Activated T-cell treated with anti-CD3 and anti-CD28 coated beads for 48 hours (primary cell): Measurements from ENCODE around the gene OSMR.
"Not testable (repeated sequence)": the region's sequence is repeated elsewhere in the genome, so short reads cannot be mapped to it uniquely, and the experiment has no call there.

ENCODE experiments used
- DNase-seq: peaks from one replicate; pipeline ENCODE4 v3.0.0-alpha.2; 2020; ENCODE audit warnings: low read depth

The OSMR gene

DNA sequence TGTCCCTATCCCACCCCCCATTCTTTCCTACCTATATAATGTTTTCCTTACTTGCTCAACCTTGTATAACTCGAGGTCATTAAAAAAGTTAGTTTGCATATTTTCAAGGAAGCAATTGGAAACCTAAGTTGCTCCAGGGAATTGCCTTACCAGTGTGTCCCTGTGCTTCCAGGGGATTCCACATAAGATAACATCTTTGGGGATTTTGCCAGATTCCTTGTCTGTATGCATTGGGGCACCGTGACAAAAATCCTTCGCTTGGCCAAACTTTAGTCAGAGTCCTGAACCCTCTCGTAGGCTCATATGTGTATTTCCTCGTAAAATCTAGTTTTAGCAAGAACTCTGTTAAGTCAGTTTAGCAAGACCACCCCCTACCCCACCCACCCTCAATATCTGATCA, 14.7 kb upstream of the OSMR start:
- no peak for DNase-seq

DNA sequence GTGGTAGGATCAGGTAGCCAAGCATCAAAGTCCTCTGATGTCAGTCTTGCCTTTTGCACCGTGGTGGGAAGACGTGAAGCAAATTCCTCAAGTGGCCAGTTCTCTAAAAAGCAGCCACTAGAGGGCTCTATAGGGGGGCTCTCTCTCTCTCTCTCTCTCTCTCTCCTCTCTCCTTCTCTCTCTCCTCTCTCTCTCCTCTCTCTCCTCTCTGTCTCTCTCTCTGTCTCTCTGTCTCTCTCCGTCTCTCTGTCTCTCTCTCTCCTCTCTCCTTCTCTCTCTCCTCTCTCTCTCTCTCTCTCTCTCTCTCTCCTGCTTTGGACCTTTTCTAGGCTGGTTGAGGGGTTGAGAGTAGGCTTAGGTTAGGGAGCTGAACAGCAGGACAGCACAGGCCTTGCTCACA, 13.9 kb upstream of the OSMR start:
- DNase-seq = no peak

DNA sequence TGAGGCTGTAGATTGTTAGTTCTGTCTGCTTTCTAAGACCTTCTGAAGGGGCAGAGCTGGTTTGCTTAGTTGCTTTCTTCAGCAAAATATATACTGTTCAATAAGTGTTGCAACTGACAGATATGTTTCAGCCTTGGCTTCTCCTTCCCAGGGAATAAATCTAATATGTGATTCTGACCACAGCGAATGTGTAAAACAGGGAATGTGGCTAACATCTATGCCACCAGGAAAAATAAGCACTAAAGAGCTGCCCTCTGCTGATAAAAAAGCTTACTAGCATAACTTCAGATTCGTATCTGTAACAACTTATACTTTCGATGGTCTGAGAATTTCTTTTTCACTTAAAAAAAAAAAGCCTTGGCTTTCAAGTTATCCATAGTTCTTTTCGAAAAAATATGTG, 13.0 kb upstream of the OSMR start:
- DNase-seq = no peak

DNA sequence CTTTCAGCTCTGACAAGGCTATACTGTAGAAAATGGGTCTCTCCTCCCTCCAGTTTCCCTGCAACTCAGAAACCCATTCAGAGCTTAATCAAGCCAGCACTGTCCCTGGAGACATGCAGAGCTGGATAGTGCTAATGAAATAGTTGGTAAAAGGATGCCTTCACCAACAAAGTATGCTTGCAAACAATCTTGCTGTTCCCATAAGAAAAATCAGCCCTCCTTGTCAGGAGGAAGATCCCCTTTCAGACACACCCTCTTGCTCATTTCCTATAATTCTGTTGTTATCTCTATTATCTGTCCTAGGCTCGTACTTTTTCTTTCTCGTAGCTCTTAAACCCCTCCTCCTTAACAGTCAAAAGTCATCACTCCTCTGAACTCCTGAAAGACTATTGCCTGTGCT, 9.9 kb upstream of the OSMR start:
- no peak for DNase-seq

DNA sequence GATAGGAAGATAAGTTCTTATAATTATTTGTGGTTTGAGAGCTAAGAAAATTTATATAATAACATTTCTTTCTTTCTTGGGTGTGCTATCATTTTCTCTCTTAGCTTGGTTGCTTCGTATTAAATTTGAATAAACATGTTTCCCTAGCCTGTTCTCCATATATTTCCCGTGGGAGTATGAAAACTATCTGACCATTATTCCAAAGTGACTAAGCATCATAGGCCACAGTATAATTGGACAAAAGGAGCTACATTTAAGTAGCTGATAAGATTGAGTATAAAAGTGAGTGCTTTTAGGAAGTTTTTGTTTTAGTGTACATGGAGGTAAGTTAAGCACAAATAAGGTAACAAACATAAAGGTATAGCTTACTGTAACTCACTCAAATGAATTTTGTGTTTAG, 8.4 kb upstream of the OSMR start:
- DNase-seq = no peak

DNA sequence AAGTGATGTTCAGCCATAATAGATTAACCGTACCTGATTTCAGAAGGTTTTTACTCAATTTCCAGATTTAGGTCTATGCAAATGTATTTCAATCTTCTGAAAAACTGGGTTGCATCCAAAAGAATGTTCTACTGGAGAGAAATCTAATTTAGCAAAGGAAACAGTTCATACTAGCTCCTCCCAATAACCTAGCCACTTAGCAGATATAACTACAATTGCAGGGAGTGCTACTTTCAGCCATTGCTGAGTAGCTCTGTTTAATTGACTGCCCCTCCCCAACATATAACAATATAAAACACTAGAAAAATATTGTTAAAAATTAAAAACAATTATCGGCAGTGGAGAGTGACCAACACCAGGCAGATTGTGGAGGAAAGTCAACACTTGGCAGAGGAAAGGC, 7.9 kb upstream of the OSMR start:
- no peak for DNase-seq

DNA sequence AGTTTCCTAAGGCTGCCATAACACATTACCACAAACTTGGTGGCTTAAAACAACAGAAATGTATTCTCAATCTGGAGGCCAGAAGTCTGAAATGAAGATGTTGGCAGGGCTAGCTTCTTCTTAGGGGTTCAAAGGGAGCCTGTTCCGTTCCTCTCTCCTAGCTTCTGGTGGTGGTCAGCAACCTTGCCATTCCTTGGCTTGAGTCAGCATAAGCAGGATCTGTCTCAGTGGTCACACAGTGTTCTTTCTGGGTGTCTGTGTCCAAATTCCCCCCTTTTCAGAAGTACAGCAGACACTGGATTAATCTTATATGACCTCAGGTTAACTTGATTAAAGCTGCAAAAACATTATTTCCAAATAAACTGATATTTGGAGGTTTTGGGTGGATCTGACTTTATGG, 2.1 kb upstream of the OSMR start:
- no peak for DNase-seq

DNA sequence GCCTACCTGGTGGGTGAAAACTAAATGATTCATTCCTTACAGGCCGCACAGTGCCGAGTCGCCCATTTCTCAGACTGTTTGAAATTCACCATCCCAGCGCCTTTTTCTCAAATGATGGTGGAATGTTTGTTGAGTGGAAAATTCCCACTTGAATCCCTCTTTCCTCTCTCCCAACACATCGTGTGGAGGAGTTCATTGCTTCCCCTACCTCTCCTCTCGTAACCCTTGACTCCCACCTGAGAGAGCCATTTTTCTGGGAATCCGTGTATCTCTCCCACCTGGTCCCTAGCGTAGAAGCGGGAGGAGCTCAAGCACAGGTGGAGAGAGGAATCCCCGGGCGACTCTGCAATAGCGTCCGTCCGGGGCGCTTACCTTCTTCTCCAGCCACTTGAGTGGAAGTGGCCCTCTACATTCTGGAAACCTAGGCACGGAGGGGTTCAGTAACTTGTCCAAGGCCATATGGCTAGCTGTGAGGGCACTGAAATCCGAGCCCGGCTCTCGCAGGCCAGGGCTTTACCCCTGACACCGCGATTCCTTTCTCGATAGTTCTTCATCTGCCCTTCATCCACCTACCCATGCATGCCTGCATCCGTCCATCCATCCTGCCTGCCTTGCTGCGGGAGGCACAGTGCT, 683 bp downstream of the OSMR start:
- no peak for DNase-seq

DNA sequence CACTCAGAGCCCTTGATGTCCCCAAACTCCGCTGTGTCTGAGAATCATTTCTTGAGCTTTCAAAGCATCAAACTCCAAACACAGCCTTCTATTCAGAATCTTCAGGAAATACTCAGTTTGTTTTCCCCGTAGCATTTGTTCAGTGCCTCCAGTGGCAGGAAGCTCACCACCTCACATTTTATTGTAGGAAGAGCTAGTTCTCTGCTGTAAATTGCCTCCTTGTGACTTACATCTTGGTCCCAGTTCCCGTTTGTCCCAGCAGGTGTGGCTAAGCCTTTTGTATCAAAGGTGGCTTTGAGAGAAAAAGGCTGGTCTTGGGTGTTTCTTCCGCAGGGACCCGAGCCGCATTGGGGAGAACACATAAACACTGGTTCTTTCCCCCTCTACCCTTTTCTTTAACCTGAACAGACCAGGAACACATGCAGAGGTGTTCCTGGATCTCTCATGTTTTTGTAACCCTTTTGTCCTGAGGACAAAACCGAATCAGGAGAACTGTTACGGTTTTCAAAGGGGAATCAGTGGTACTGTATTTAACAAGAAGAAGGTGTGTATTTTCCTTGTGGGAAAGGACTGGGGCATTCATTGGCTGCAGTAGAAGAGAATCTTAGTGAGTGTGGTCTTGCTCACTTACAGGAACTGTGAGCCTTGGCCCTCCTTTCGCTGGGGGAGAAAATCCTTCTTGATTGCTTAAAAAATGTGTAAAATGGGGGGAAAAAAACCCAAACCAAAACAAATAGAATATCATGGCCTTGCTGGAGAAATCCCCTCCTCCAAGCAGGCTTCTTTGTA, 1.9 kb downstream of the OSMR start:
- no peak for DNase-seq

DNA sequence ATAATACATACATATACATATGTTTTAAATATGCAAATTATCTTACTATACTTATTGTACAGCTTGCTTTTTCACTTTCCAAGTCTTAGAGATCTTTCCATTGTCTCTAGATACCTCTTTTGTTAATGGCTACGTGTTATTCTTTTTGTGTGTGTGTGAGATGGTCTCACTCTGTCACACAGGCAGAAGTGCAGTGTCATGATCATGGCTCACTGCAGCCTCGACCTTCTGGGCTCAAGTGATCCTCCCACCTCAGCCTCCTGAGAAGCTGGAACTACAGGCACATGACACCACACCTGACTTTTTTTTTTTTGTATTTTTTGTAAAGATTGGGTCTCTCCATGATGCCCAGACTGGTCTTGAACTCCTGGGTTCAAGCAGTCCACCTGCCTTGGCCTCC, 2.8 kb downstream of the OSMR start:
- DNase-seq = no peak

DNA sequence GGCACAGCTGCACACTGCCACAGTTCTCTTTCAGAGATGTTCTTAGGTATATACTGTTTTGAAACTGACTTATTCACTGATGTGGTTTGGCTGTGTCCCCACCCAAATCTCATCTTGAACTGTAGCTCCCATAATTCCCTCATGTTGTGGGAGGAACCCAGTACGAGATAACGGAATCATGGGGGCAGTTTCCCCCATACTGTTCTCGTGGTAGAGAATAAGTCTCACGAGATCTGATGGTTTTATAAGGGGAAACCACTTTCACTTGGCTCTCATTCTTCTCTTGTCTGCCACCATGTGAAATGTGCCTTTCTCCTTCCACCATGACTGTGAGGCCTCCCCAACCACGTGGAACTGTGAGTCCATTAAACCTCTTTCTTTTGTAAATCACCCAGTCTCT, 5.8 kb downstream of the OSMR start:
- DNase-seq = not testable (repeated sequence)

DNA sequence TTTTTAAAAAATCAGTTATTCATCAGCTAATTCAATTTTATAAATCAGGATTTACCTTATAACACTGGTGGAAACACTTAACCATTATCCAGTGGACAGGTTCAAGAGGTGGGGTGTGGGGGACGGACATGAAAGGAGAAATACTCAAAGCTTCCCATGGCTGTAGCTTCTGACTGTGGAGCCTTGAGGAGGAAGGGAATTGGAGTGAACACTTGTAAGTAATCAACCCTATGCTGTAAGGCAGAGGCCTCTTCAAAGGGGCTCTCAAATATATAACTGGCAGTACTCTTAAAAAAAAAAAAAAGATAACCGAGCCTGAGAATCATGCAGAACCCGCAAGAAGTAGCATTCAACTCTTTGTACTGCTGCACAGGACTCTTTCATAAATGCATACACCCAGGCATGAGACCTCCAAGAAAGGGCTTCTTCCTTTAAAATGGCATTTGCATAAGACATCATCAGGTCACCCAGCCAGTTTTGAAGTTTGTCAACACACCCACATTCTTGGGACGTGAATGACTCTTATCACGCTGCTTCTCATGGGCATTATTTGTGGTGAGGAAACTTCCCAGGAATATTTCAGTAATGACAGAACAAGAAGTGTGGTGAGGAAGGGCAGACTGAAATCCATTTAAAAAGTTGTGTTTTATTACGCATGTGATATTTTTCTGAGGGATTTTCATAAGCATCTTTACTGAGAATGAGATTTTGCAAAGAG, 8.1 kb downstream of the OSMR start:
- no peak for DNase-seq

DNA sequence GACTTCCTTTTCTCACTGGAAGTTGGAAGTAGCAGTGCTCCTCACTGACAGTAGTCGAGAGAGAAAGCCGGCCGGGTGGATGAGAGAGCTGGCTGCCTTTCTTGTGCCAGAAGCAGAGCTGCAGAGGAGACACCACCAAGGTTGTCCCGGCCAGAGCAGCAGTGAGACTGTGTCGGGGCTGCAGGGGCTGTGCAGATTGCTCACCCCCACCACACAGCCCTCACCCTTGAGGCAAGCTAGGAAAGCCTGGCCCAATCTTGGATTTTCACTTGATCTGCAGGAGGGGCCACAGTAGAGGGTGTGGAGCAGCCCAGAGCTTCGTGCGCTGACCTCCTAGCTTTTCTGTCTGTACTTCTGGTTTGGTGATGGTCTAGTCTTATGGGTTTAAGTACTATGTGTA, 9.1 kb downstream of the OSMR start:
- no peak for DNase-seq

DNA sequence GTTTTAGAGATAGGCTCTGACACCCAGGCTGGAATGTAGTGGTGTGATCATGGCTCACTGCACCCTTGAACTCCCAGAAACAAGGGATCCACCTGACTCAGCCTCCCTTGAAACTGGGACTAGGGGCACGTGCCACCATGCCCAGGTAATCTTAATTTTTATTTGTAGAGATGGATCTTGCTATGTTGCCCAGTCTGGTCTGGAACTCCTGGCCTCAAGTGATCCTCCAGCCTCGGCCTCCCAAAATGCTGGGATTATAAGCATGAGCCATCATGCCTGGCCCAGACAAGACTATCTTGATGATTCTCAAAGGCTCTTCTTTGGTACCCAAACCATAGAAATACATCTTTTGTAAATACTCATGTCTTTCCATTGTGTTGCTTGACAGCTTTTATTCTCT, 10.8 kb downstream of the OSMR start:
- DNase-seq = no peak

DNA sequence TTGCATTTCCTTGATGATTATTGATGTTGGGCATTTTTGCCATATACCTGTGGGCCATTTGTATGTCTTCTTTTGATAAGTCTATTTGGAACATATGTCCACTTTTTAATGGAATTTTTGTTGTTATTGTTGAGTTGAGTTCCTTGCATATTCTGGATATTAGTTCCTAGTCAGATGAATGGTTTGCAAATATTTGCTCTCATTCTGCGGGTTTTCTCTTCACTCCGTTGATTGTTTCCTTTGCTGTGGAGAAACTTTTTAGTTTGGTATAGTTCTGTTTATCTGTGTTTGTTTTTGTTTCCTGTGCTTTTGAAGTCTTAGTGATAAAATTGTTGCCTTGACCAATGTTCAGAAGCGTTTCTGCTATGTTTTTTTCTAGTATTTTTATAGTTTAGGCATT, 13.0 kb downstream of the OSMR start:
- DNase-seq = no peak

DNA sequence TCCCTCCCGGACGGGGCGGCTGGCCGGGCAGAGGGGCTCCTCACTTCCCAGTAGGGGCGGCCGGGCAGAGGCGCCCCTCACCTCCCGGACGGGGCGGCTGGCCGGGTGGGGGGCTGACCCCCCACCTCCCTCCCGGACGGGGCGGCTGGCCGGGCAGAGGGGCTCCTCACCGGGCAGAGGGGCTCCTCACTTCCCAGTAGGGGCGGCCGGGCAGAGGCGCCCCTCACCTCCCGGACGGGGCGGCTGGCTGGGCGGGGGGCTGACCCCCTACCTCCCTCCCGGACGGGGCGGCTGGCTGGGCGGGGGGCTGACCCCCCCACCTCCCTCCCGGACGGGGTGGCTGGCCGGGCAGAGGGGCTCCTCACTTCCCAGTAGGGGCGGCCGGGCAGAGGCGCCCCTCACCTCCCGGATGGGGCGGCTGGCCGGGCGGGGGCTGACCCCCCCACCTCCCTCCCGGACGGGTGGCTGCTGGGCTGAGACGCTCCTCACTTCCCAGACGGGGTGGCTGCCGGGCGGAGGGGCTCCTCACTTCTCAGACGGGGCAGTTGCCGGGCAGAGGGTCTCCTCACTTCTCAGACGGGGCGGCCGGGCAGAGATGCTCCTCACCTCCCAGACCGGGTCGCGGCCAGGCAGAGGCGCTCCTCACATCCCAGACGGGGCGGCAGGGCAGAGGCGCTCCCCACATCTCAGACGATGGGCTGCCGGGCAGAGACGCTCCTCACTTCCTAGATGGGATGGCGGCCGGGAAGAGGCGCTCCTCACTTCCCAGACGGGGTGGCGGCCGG, 16.4 kb downstream of the OSMR start:
- DNase-seq = not testable (repeated sequence)

DNA sequence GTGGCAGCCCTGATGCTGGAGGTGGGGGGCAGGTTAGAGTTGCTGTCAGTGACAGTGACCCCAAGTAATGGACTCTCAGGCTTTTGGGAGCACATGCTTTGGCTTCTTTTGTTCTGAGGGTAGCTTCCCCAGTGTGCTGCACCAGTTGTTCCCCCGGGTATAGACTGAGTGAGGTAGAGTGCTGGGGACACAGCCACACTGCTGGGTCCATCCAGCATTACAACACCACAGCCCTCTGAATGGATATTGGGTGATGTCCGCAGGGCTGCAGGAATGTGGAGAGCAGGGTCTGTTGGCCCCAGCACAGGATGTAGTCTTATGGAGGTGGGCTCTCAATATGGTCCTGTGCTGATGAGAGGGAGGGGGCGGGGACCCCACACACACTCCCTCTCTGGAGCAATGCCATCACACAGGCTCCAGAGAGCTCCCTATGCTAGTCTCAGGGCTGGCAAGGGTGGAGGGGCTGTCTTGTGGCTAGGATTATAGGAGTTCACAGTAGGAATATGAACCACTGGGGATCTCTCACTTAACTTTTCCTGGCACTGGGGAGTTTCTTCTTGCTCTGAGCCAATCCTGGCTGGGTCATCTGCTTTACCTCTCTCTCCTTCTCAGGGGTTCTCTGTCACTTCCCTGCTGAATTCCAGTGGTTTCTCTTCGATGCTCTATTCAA, 20.7 kb downstream of the OSMR start:
- no peak for DNase-seq

DNA sequence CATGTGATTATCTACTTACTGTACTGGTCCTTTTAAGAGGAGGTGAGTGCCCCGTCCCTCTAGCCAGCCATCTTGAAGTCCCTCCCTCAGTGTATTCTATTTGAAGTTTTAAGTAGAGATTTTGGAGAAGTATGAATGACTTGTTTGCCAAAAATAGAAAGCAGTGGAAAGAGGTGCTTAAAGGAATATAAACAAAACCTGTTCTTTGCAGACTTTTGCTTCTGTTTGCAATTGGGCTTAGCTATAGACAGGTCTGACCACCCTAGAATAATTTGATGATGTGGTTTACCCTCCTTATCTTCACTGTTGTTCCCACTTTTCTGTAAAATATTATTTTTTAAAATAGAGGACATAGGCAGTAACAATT, 21.2 kb downstream of the OSMR start:
- DNase-seq = no peak

DNA sequence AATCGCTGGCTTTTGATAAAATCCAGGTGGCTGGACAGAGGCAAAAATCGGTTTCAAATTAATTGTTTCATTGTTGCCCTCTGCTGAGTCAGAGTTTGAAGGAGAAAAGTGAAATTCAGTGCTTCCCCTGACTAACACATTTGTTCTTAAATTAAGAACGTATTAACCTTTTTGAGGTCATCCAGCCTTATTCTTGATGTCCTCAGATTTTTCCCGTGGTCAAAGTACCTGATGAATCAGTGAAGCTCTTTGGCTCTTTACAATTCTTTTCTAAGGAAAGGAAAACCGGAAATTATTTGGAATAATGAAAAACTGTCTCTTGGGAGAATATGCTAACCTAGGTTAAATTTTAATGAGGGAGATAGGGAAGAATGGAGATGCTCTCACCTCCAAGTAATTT, 21.6 kb downstream of the OSMR start:
- no peak for DNase-seq

DNA sequence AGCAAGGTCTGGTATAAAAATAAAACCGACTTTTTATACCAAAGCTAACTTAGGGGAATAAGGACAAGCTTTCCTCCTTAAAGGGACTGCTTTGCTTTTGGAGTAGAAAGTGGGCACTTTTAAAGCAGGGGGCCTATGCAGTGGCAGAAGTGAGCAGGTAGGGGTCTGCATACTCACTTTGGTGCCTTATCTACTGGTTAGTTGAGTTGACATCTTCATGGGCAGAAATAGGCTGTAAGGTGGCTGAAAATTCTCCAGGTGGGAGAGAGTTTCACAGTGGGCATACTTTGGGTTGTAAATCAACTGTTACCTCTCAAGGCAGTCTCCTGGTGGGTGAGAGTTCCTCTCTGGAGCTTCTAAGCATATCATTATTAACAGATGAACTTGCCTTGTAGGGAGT, 24.8 kb downstream of the OSMR start:
- no peak for DNase-seq

DNA sequence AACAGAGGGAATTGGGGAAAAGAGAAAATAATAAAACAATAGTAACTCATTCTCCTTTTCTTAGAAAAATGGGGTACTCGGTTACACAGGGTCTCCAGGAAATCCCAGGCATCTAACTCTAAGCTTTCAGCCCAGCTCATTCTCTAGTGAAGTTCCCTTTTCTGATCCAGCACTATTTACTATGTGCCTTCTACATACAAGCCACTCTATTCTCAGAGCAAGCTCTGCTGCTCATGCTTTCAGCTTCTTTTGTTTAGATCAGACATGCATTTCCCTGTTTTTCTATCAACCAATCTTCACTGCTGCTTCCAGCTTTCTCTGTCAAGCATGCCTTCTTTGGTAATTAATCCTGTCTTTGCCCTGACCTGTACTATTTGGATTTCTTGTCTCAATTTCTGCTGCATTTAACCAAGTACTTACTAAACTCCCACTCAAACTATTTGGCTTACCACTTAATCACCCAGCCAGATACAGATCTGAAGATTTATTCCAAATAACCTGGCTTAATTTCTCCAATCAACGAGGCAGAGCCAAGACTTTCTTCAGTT, 25.3 kb downstream of the OSMR start:
- no peak for DNase-seq
